ENCODE data around the gene LAX1.
A peak's percentile ranks its signal among the peaks of the same experiment; 100 is the strongest.
"Not testable (repeated sequence)": the region's sequence is repeated elsewhere in the genome, so short reads cannot be mapped to it uniquely, and the experiment has no call there.

LAX1 gene

GRCh38 chr1:203769505-203770343, 4.7 kb downstream of the LAX1 start:
- no peak for DNase-seq (ENCODE audit: low spot score)

GRCh38 chr1:203771901-203772301, 6.9 kb downstream of the LAX1 start:
- no peak for DNase-seq (ENCODE audit: low spot score)

- no peak for DNase-seq (ENCODE audit: low spot score)
These were observed 7.9 kb downstream of the LAX1 start for GRCh38 chr1:203772836-203773235.

GRCh38 chr1:203776636-203777035, 11.7 kb downstream of the LAX1 start:
- no peak for DNase-seq (ENCODE audit: low spot score)

GRCh38 chr1:203777596-203777995, 12.6 kb downstream of the LAX1 start:
- DNase-seq (ENCODE audit: low spot score), result no peak

GRCh38 chr1:203778146-203778545, 13.2 kb downstream of the LAX1 start:
- no peak for DNase-seq (ENCODE audit: low spot score)

GRCh38 chr1:203778789-203779188, 13.8 kb downstream of the LAX1 start:
- DNase-seq (ENCODE audit: low spot score), result no peak

GRCh38 chr1:203781962-203782361, 17.0 kb downstream of the LAX1 start:
- no peak for DNase-seq (ENCODE audit: low spot score)

GRCh38 chr1:203789966-203790365, 25.0 kb downstream of the LAX1 start:
- no peak for DNase-seq (ENCODE audit: low spot score)

- no peak for DNase-seq (ENCODE audit: low spot score)
These were observed 26.5 kb downstream of the LAX1 start for GRCh38 chr1:203791498-203791897.

GRCh38 chr1:203792486-203792885, 27.5 kb downstream of the LAX1 start:
- no peak for DNase-seq (ENCODE audit: low spot score)

GRCh38 chr1:203793561-203793960, 28.6 kb downstream of the LAX1 start:
- DNase-seq (ENCODE audit: low spot score), result not testable (repeated sequence)

GRCh38 chr1:203794764-203795440, 29.9 kb downstream of the LAX1 start:
- DNase-seq (ENCODE audit: low spot score), result no peak

- DNase-seq (ENCODE audit: low spot score), result peak; percentile 97
These were observed 30.7 kb downstream of the LAX1 start, which contains the start of the genes ZBED6 and ZC3H11A for GRCh38 chr1:203795441-203796235. ZBED6 (plus strand) TSS chr1:203795623; CDS start chr1:203797523, 1,900 bp downstream. ZC3H11A (plus strand) TSS chr1:203795623; CDS start chr1:203817071, 21,448 bp downstream.

- no peak for DNase-seq (ENCODE audit: low spot score)
These were observed 31.2 kb downstream of the LAX1 start for GRCh38 chr1:203796236-203796605.

GRCh38 chr1:203797216-203797615, 32.2 kb downstream of the LAX1 start:
- DNase-seq (ENCODE audit: low spot score), result no peak

GRCh38 chr1:203797948-203798655, 33.1 kb downstream of the LAX1 start:
- DNase-seq (ENCODE audit: low spot score), result no peak

- no peak for DNase-seq (ENCODE audit: low spot score)
These were observed 34.2 kb downstream of the LAX1 start for GRCh38 chr1:203799157-203799556.

GRCh38 chr1:203799971-203800370, 35.0 kb downstream of the LAX1 start:
- DNase-seq (ENCODE audit: low spot score), result no peak

- peak; percentile 13 for DNase-seq (ENCODE audit: low spot score)
These were observed 40.7 kb downstream of the LAX1 start for GRCh38 chr1:203805689-203806088.

GRCh38 chr1:203807196-203807595, 42.2 kb downstream of the LAX1 start:
- DNase-seq (ENCODE audit: low spot score), result no peak

Data from ecto neural progenitor cell (in vitro differentiated cells).